Fibroblast of pulmonary artery (primary cell): Measurements from ENCODE around the gene NOTCH2NLA.
"Not testable (repeated sequence)": the region's sequence is repeated elsewhere in the genome, so short reads cannot be mapped to it uniquely, and the experiment has no call there.

ENCODE experiments used
- DNase-seq: peaks from one replicate; pipeline ENCODE4 v3.0.0-alpha.2; 2010; ENCODE audit warnings: low read depth
- H3K4me3 ChIP-seq: replicated peaks from 2 replicates; pipeline ENCODE4 v1.5.1; 2011; ENCODE audit warnings: low read depth, mild to moderate bottlenecking, control low read depth, low read length, moderate library complexity

Gene NOTCH2NLA

DNA sequence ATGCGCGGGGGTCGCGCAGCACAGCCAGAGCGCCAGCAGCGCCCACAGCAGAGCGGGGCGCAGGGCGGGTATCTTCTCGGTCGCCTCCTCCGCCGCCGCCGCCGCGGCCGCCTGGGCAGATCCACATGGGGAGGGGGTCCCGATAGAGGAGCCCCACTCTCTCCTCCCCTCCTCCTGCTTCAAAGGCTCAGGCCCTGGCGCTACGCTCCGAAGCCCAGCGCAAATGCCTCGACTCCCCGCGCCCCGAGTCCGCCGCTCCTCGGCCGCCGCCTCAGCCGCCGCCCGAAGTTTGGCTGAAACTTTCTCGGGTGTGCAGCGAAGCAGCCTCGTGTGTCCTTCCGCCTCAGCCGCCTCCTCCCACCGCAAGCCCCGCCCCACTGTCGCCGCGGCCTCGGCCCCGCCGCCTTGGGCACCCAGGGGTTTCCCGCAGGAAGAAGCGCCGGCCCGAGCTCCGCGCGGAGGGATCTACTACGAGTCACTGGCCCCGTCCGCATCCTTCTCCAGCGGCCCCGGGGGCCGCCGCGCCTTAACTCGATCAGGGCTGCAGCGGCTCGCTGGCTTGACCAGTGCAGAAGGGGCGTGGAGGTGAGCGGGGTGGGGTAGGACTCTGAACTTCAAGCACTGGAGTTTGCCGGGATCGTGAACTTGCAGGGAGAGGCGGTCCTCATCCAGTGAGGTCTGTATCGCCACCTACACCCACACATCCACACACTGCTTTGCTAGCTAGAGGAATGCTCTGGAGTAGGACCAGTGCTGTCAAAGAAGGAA, at the start of gene NOTCH2NLA:
TSS of gene NOTCH2NLA (minus strand) at position 312 of the 768 bp plus-strand sequence. CDS start 39,684 bp downstream, outside the sequence.
- DNase-seq = not testable (repeated sequence)
- peak within 1 kb of the TSS; percentile 47 for H3K4me3 ChIP-seq

GRCh38 chr1:146278346-146278745, 49.5 kb upstream of the NOTCH2NLA start:
- DNase-seq, H3K4me3 ChIP-seq: not testable (repeated sequence)

- DNase-seq, H3K4me3 ChIP-seq: not testable (repeated sequence)
These were observed 48.3 kb upstream of the NOTCH2NLA start for GRCh38 chr1:146277087-146277486.

DNA sequence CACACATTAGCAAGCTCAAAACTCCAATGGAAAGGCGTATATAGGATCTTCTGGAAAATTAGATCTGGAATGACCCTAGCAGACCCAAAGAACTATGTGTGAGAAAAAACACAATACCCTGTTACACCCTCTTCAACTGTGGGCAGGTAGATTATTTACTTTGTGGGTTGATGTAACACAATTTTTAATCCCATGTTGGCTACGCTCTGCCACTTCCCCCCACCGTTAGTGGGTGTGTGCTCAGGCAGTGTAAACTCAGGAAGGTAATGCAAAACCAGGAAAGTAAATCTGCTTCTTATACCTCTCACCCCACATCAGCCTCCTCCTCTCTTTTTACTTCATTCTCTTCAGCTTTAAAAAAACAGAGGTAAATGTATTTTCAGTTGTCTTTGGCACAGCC, 45.3 kb upstream of the NOTCH2NLA start:
- DNase-seq, H3K4me3 ChIP-seq: not testable (repeated sequence)

- H3K4me3 ChIP-seq, DNase-seq: not testable (repeated sequence)
These were observed 44.4 kb upstream of the NOTCH2NLA start for GRCh38 chr1:146273194-146273593.

- DNase-seq, H3K4me3 ChIP-seq: not testable (repeated sequence)
These were observed 43.9 kb upstream of the NOTCH2NLA start for GRCh38 chr1:146272734-146273133.

DNA sequence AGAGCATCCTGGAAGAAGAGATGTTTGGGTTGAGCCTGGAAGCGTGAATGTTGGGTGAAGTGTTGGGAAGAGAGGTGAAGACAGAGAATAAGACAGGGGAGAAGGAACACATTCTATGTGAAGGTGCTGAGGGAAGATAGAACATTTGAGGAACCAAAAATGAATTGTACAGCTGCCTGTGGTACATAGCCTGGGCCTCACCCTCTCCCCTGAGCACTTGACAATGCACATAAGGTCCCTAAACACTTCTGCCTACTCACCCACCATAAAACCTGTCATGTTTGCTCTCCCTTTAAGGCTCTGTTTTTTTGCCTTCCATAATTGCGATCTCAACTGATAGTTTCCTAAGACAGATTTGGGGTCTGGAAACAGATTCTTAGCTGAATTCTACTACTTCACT, 43.2 kb upstream of the NOTCH2NLA start:
- DNase-seq, H3K4me3 ChIP-seq: not testable (repeated sequence)

GRCh38 chr1:146270129-146270528, 41.3 kb upstream of the NOTCH2NLA start:
- not testable (repeated sequence) for DNase-seq

GRCh38 chr1:146266179-146266748, 37.4 kb upstream of the NOTCH2NLA start:
- H3K4me3 ChIP-seq, DNase-seq: not testable (repeated sequence)

More at GRCh38 chr1:146270129-146270528, 41.3 kb upstream of the NOTCH2NLA start:
- H3K4me3 ChIP-seq = not testable (repeated sequence)

DNA sequence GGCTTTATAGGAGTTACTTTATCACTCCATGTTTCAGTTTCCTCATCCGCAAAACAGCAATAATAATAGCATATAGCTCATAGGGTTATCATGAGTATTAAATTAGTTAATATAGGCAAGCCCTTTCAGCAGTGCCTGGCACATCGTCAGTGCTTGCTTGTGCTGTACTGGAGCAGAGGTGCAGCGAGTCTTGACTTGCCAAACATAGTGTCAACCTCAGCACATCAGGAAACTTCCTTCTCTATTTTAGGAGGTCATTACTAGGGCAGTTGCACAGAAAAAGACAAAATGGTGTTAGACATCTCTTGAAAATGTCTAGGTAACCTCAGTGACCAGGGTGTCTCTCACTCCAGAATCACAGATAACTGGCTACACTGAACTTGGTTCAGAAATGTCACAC, 35.9 kb upstream of the NOTCH2NLA start:
- not testable (repeated sequence) for DNase-seq, H3K4me3 ChIP-seq

- not testable (repeated sequence) for H3K4me3 ChIP-seq, DNase-seq
These were observed 31.3 kb upstream of the NOTCH2NLA start for GRCh38 chr1:146260006-146260730.

- DNase-seq = not testable (repeated sequence)
These were observed 29.3 kb upstream of the NOTCH2NLA start for GRCh38 chr1:146257992-146258552.

DNA sequence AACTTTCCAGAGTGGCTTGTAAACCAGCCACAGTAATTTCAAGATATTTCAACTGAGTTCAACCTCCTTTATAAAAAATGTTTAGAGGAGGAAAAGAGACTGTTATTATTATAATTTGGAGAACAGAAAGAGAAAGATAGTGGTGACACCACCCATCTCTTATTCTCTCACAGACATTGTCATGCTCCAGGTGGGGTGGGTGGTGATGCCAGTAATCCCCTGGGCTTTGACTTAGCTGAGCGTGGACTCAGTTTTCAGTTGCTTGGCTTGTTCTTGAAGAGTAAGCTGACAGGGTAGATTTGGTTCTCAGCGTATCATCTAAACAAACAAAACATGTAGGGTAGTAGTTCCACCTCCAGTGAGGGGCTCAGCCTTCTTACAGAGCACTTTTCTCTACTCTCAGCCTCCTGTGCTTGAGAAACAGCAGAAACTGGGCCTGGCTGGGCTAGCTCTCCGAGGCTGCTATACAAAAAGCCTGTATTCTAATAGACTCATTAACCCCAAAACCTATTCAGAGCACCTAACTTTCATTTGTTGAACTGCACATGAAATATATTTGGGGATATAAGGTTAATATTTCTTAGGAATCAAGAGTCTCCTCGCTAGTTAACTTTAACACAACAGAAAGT, 25.9 kb upstream of the NOTCH2NLA start:
- not testable (repeated sequence) for DNase-seq, H3K4me3 ChIP-seq

More at GRCh38 chr1:146257992-146258552, 29.3 kb upstream of the NOTCH2NLA start:
- not testable (repeated sequence) for H3K4me3 ChIP-seq

DNA sequence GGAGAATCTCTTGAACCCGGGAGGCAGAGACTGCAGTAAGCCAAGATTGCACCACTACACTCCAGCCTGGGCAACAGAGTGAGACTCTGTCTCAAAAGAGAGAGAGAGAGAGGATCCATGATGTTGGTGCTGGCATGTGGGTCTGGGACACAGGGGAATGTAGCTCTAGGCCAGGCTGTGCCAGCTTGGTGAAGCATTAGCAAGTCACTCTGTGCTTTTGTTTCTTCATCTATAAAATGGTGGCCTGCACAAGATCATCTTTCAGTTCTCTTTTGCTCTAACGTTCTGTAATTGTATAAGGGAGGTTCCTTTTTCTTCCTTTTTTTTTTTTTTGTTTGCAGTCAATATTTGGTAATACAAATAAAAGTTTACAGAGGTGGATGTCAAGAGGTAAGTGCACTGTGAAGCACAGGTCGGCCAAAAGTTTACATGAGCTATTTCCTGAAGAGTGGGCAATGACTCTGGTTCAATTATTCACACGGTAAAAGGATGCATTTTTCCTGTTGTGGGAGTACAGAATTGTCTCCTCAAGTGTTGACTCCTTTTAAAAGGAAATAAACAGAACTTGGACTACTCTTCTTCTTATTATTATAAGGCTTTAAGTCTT, 24.5 kb upstream of the NOTCH2NLA start:
- not testable (repeated sequence) for DNase-seq, H3K4me3 ChIP-seq

DNA sequence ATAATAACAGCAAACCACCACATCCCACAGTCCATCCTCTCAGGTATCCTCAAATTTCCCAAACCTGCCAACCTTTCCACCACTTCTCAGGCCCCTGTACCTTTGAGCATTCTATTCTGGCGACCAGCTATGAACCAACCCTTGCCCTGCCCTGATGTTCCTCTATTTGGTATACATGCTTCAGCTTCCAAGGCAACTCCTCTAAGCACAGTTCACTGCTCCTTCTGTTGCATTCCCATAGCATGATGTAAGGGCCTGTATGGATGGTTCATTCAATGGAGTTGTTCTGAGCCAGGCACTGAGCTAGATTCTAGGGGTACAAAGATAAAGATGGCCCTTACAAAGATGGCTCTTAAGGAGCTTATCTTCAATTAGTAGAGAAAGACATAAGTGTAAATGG, 22.7 kb upstream of the NOTCH2NLA start:
- H3K4me3 ChIP-seq, DNase-seq: not testable (repeated sequence)

- H3K4me3 ChIP-seq, DNase-seq: not testable (repeated sequence)
These were observed 19.8 kb upstream of the NOTCH2NLA start for GRCh38 chr1:146248643-146249042.

DNA sequence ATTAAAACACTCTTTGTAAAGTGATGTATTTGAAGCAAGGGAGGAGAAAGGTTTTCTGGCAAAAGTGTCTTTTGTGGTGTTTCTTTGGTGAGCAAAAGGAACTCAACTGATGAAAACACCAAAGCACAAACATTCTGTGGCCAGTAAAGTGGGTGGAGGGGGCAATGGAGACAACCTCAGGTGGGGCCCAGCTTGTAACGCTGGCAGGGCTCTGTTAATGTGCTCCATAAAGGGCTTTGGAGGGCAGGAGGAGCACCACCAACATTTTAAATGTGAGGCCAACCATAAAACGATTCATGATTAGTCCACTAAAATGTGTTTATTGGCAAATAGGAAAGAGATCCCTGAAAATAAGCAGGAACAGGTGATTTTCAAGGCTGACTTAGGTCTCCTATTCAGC, 7.8 kb upstream of the NOTCH2NLA start:
- H3K4me3 ChIP-seq, DNase-seq: not testable (repeated sequence)

DNA sequence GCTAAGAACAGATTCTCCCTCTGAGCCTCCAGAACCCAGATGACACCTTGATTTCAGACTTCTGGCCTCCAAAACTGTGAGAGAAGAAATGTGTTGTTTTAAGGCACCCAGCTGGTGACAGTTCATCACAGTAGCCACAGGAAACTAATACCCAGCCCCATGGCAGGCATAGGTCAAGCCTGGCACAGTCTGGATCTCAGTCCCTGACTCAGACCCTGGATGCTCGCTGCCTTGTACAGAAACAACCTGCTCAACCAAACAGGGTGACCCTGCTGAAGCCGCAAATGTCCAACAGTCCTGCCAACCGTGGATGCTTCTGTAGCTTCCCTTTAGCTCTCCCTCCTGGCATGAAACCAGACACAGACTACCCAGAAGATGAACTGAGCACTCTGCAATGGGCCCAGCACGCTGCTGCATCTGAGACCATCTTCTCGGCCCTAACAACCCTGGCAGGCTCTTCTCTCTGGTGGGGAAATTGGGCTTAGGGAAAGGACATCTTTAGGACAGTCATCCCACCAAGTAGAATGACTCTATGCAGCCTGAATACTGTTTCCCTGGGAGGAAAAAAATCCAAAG, 7.3 kb upstream of the NOTCH2NLA start:
- DNase-seq, H3K4me3 ChIP-seq: not testable (repeated sequence)
